Stromal cell of bone marrow (primary cell): ENCODE data around the gene ISCA2.
A peak's percentile ranks its signal among the peaks of the same experiment; 100 is the strongest.
"Not testable (repeated sequence)": the region's sequence is repeated elsewhere in the genome, so short reads cannot be mapped to it uniquely, and the experiment has no call there.

Source experiments
- DNase-seq: peaks from one replicate; pipeline ENCODE4 v3.0.0-alpha.2; 2012; ENCODE audit warnings: low read depth

Gene ISCA2

DNA sequence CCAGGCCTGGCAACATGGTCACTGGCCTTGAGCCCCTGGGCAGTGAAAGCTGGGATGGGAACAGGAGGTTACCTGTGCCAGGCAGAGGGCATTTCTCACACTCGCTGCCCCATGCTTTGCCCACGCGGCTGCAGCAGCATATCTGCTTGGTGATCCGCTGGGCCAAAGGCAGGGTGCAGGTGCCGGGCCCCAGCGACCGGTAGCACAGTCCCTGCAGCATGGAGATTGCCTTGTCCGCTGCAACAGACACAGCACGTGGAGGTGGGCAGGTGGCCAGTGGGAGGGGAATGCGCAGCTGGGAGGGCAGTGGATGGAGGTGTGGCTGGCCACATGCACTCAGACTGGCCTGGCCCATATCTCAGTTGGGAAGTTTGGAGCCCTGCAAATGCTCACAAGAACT is 35.3 kb downstream of the ISCA2 start:
- DNase-seq: no peak

DNA sequence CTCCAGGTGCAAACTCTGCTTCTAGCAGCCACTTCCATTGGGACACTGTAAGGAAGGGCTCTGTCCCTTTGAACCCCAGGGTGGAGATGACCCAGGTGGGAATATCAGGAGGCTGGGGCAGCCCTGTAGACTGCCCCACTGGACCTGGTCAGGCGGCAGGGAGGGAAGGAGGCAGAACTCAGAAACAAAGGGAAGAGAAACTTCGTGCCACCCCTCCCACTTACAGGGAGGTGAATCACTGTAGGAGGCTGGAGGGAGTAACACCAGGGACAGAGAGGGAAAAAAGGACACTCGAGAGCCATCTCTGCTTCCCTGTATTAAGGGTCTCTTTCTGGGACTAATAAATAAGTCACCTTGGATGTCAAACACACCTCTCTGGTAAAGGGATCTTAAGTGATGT is 37.4 kb downstream of the ISCA2 start:
- no peak for DNase-seq

GRCh38 chr14:74531467-74531866 is 37.9 kb downstream of the ISCA2 start:
- DNase-seq: peak; percentile 54

GRCh38 chr14:74532246-74532645 is 38.7 kb downstream of the ISCA2 start:
- no peak for DNase-seq

GRCh38 chr14:74533576-74533975 is 40.0 kb downstream of the ISCA2 start:
- no peak for DNase-seq

DNA sequence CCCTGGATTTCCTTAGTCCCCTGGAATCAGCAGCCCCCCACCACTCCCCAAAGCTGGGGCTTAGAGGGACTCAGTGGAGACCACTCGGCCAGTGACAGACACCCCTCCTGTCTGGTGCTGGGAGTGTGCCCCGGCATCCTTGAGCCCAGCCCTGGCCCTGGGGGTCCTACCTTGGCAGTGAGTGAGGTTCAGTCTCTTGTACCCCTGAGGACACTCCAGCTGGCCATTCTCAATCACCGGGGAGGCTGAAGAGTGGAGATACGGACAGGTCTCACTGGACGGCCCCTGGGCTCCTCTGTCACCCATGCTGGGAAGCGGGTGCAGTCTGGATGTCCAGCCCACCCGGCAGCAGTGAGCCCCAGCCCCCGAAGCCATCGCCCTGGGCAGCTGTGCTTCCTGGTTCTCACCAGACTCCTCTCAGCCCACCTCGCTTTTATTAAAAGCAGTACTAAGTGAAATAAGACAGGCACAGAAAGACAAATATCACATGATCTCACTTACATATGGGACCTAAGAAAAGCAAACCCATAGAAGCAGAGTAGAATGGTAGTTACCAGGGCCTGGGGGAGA is 42.3 kb downstream of the ISCA2 start:
- DNase-seq: no peak

DNA sequence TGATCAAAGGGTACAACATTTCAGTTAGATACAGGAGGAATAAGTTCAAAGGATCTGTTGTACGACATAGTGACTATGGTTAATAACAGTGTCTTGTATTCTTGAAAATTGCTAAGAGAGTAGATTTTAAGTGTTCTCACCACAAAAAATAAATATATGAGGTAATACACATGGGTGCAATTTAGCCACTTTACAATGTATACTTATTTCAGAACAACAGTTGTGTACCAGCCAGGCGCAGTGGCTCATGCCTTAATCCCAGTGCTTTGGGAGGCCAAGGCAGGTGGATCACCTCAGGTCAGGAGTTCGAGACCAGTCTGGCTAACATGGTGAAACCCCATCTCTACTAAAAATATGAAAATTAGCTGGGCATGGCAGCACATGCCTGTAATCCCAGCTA is 42.8 kb downstream of the ISCA2 start:
- DNase-seq: not testable (repeated sequence)

GRCh38 chr14:74538411-74539391 is 45.1 kb downstream of the ISCA2 start:
- no peak for DNase-seq

DNA sequence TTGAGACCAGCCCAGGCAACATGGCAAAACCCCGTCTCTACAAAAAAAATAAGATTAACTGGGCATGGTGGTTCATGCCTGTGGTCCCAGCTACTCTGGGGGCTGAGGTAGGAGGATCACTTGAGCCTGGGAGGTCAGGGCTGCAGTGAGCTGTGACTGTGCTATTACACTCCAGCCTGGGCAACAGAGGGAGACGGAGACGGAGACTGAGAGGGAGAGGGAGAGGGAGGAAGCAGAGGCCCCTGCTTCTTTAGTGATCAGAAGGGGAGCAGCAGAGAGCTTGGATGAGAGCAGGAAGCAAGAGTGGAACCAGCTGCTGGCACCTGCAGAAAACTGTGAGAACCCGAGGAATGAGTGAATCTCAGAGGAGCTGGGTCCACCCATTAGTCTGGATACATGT is 45.9 kb downstream of the ISCA2 start:
- no peak for DNase-seq

GRCh38 chr14:74541225-74541624 is 47.7 kb downstream of the ISCA2 start:
- DNase-seq: no peak

GRCh38 chr14:74542056-74542685 is 48.6 kb downstream of the ISCA2 start:
- DNase-seq: no peak

- DNase-seq: no peak
These were observed 50.3 kb downstream of the ISCA2 start for GRCh38 chr14:74543771-74544438.

DNA sequence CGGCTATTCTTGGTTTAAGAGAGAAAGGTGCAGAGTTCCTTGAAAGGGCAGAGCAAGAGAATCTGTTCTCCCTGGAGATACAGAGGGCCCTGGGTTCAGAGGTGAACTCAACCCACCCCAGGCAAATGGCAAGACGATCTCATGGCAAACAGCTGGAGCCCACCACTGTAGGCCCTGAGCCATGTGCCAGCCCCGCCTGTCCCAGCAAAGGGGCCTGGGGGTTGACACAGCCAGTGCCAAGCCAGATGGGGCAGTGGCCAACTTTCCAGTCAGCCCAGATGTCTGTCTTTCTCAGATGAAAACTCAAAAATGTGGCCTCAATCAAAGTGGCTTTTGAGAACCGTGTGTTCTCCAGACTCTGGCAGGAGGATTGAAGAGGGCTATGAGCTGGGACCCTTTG is 51.8 kb downstream of the ISCA2 start:
- DNase-seq: no peak

DNA sequence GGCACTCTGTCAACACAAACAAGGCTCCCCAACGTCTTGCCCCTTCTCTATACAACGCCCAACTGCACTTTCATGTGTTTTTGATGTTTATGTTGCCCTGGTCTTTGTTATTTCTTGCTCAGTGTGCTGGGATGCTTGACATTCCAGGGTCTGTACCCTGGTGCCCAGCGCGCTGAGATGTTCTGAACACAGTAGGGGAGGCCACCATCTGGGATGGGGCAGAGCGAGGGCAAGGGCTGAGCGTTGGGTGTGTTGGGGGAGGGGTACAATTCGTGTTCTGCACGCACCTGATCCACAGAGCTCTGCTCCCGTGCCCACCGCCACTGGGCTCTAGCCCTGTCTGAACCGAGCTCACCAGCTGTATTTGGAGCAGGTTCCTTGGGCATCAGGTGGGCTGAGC is 52.9 kb downstream of the ISCA2 start:
- DNase-seq: no peak
